ENCODE data around the gene PLAU.

GRCh38 chr10:73907841-73908517 is 3.0 kb upstream of the PLAU start:
- TF ChIP-seq EP300 (IDR thresholded peaks at IDR 0.05; ENCODE audit: low read depth in 2 of 2, low read length in 2 of 2), result no peak
- TF ChIP-seq EP300 (CRISPR knock-in tag; IDR thresholded peaks at IDR 0.05; ENCODE audit: borderline replicate concordance), result no peak
- TF ChIP-seq SMC3 (IDR thresholded peaks at IDR 0.05; ENCODE audit: low read length), result no peak
- TF ChIP-seq RAD21 (CRISPR knock-in tag; IDR thresholded peaks at IDR 0.05), result no peak
